GM12892 (cell line): ENCODE measurements around the gene KCNQ5.

Experiments used
- POLR2A ChIP-seq: IDR thresholded peaks from 2 replicates; pipeline ENCODE4 v1.6.1; 2011; ENCODE audit warnings: low read depth, low read length, control low read depth
- POLR2AphosphoS5 ChIP-seq: IDR thresholded peaks from 2 replicates; pipeline ENCODE4 v1.6.1; 2011; ENCODE audit warnings: low read depth, low read length, control low read depth
- TAF1 ChIP-seq: IDR thresholded peaks from 2 replicates; pipeline ENCODE4 v1.6.1; 2011; ENCODE audit warnings: low read depth, mild to moderate bottlenecking, control low read depth, low read length, borderline replicate concordance

DNA sequence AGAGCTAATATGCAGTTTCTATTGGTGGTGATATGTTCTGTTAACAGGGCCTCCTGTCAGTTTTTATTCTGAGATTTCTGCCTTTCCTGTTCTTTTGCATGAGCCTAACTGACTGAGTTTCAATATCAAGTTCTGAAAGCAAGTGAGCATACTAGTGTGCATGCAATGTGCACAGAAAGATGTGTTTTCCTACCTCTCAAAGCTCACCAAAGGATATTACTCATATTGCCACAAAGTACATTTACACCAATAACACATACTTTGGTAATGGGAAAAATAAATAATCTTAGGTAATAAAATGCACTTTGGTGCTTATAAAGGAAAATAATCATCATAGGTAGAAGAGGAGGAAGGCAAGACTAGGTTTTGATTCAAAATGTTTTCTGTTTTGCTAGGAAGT is 408.4 kb downstream of the KCNQ5 start:
- no peak for TF ChIP-seq POLR2A
- no peak for TF ChIP-seq POLR2AphosphoS5
- TF ChIP-seq TAF1 = no peak
